GM19463 (cell line): ENCODE data around the gene PLA2G6.
"Not testable (repeated sequence)": the region's sequence is repeated elsewhere in the genome, so short reads cannot be mapped to it uniquely, and the experiment has no call there.

Source experiments
- ATAC-seq: cut with Tn5 transposase; IDR thresholded peaks from one replicate; pipeline ENCODE4 v1.9.1; 2021; ENCODE audit warnings: mild to moderate bottlenecking, moderate library complexity; ENCODE audit not compliant: unreplicated experiment

Gene PLA2G6

GRCh38 chr22:38137876-38138687 lies 43.5 kb downstream of the PLA2G6 start:
- no peak for ATAC-seq

- ATAC-seq = no peak
These were observed 45.0 kb downstream of the PLA2G6 start for GRCh38 chr22:38136607-38137006.

DNA sequence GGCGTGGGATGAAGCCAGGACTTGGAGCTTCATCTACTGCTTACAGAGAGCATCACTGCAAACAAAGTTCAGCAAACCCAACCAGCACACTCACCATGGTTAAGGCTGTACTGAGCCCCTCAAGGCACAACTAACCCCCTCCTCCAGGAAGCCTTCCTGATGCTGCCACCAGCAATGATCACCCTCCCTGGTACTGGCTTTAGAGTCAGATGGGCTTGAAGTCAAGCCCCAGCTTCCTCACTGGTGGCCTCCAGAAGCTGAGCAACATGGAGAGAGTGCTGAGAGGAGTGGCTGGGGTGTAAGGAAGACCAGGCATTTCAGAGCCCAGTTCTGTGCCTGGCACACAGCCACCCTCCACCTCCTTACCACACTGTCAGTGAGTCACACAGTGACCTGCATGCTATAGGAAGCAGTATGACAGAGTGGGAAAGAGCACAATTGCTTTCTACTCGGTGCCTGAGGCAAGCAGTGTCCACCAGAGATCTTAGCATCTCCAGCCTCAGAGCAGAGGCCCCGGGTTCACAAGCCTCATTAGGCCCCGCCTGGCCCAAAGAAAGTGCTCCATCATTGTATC lies 46.4 kb downstream of the PLA2G6 start:
- ATAC-seq = no peak

DNA sequence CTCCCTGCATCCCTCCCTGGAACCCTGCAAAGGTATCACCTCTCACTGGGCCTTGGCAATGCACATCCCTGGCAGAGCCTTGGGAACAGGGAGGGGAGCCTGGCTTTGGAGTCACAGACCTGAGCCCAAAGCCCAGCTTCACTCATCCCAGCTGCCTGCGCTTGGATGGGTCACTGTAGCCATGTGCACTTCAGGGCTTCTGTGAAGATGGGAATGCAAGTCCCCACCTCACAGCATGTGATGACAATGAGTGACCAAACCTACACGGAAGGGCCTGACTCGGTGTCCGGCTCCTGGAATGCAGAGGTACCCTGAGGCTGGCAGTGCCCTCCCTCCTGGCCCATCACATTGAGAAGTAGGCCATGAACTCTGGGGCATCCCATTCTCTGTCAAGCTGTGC lies 48.3 kb downstream of the PLA2G6 start:
- ATAC-seq = no peak

DNA sequence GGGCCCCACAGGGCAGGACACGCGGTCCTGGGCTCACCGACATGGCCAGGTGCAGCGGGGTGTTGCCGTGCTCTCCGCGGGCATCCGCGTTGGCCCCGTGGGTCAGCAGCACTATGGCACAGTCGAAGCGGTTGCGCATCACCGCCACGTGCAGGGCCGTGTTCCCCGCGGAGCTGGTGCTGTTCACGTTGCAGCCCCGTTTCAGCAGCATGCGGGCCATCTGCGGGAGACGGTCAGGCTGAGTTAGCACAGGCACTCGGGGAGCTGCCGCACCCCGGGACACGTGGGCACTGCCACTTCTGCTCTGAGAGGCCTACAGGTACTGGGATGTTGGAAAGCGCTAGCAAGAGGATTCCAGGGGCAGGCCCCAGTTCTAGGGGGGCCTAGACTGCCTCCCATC lies 48.8 kb downstream of the PLA2G6 start:
- ATAC-seq = no peak

GRCh38 chr22:38132136-38132535 lies 49.5 kb downstream of the PLA2G6 start:
- ATAC-seq = no peak

DNA sequence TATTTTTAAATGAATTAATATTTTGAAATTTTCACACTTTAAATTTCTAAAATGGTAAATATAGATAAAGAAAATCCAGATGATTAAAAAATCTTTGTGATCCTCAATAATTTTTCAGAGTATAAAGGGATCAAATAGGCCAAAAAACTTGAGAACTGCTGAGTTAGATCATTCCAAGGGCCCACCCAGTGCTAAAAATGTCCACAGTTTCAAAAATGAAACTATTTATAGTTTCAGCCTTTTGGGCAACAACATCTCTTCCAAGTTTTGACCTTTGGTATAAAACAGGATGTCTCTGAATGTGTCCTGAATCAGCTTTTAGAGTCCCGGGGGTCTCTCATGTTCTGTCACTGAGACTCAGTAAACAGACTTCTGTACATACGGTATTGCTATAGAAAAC lies 50.2 kb downstream of the PLA2G6 start:
- ATAC-seq = no peak

DNA sequence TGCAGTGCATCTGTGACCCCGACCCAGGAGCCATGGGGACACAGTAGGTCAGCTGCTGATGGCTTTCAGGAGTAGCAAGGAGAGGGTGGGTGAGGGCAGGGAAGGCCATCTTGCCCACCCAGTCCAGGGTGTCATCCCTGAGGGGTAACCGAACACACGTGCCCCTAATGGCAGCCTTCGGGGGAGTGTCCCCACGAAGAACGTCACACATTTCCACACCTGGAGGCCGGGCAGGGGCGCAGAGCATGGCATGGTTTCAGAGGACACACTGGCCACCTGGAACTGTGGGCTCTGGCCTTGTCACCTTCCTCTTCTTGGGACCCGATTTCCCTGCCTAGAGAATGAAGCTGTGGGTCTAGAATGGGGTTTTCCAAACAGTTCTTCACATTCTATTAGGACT lies 51.8 kb downstream of the PLA2G6 start:
- no peak for ATAC-seq

- no peak for ATAC-seq
These were observed 52.6 kb downstream of the PLA2G6 start for GRCh38 chr22:38129021-38129420.

DNA sequence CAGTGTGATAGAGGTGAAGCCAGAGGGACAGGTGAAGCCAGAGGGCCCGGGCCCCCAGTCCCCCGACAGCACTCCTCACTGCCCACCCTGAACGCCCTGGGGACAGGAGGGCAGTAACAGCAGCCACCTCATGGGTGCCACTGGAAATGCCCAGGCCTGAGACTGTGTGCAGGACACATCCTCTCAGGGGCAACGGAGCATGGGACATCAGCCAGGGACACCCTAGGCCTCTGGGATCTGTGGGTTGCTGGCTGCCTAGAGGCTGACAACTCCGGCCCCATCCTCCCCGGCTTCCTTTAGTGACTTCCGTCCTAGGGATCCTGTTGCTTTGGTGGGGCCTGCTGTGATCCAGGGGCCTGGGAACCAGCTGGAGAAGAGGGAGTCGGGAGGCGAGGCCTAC lies 53.8 kb downstream of the PLA2G6 start:
- no peak for ATAC-seq

- no peak for ATAC-seq
These were observed 54.5 kb downstream of the PLA2G6 start for GRCh38 chr22:38126928-38127668.

GRCh38 chr22:38125751-38126201 lies 55.9 kb downstream of the PLA2G6 start:
- ATAC-seq = no peak

DNA sequence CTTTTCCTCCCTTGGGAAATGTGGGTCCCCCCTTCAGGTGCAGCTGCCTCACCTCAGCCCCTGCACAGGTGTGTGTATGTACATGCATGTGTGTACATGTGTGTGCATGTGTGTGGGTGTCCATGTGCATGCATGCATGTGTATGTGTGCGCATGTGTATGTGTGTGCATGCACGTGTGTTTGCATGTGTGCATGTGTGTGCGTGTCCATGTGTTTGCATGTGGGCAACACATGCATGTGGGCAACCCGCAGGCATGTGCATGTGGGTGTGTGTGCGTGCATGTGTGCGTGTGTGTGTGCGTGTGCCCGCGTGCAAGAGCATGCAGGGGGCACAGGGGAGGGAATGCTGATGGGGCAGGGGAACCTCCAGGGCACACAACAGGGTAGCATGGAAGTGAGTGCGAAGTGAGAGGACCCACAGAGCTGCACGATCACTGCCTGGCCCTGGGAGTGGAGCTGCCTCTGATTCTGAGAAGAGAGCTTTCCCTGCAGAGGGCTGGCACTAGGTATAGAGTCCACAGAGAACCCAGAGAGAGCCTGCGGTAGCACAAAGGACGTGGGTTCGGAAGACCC lies 56.5 kb downstream of the PLA2G6 start:
- no peak for ATAC-seq

DNA sequence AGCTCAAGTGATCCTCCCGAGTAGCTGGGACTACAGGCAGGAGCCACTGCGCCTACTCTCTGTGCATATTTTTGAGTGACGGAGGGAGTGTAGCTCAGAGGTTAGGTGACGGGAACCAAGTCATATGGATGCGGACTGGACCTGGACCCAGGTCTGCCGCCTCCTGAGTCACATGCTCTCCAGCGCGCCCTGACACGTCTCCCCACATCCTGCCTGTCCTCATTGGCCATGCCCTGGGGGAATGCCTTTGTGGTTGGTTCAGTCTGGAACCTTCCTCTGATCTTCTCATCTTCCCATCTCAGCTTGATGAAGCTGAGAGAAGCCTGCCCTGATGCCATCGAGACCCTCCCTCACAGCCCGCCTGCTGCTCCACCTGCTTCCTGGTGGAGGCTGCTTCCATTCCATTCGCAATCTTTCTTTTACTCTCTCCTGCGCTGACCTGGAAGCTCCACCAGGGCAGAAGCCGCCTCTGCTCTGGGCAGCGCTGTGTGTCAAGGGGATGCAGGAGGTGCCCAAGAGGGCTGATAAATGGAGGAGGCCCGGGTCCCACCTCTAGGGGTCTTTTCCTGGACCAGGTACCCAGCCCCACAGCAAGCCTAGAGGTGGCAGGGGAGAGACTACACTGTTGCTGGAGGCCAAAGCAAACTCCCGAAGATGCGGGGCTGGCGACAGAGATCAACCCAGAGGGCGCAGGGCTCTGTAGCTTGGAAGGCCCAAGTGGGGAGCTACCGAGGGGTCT lies 57.2 kb downstream of the PLA2G6 start:
- no peak for ATAC-seq

DNA sequence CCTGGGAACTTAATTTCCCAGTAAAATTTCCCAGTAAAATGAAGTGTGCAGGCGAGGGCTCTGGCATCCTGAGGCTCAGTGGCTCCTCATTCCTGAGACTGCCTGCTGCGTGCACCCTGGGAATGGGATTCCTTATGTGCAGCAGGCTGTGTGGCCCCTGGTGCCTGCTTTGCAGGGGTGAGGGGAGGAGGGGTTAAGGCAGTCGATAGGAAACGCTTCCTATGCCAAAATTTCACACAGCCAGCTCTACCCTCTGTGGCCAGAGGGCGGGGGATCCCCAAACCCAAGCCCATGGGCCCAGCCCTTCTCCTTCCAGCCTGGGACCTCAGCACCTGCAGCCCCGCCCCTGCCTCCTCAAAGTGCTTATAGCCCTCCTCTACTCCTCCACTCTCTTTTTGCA lies 59.0 kb downstream of the PLA2G6 start:
- no peak for ATAC-seq

- no peak for ATAC-seq
These were observed 61.1 kb downstream of the PLA2G6 start for GRCh38 chr22:38120359-38121110.

DNA sequence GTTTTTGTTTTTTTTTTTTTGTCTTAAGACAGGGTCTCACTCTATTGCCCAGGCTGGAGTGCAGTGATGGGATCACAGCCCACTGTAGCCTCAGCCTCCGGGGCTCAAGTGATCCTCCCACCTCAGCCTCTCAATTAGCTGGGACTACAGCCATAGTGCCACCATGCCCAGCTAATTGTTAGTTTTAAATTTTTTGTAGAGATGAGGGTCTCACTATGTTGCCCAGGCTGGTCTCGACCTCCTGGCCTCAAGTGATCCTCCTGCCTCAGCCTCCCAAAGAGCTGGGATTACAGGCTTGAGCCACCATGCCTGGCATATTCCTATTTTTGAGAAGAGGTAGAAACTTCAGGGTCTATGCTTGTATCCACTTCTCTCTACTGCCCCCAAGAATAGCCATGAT lies 62.9 kb downstream of the PLA2G6 start:
- not testable (repeated sequence) for ATAC-seq

- ATAC-seq = no peak
These were observed 63.4 kb downstream of the PLA2G6 start for GRCh38 chr22:38118182-38118581.

DNA sequence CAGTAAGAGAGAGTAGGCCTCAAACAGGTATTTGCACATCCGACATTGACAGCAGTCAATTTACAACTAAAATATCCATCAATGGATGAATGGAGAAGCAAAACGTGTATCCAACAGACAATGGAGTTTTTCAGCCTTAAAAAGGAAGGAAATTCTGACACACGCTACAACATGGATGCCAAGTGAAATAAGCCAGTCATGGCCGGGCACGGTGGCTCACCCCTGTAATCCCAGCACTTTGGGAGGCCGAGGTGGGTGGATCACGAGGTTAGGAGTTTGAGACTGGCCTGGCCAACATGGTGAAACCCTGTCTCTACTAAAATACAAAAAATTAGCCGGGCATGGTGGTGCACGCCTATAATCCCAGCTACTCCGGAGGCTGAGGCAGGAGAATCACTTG lies 64.1 kb downstream of the PLA2G6 start:
- ATAC-seq = not testable (repeated sequence)
